DMS 273 (cell line): Measurements from ENCODE around the gene ABCA5.
"Not testable (repeated sequence)": the region's sequence is repeated elsewhere in the genome, so short reads cannot be mapped to it uniquely, and the experiment has no call there.

Experiments
- DNase-seq: peaks from one replicate; lab custom pipeline; 2025; ENCODE audit not compliant: unreplicated experiment; lab: John Stamatoyannopoulos, UW

The ABCA5 gene

GRCh38 chr17:69333561-69333960 lies 6.6 kb upstream of the ABCA5 start:
- no peak for DNase-seq

- DNase-seq = peak; percentile 53
Observed at GRCh38 chr17:69331756-69332155, 4.8 kb upstream of the ABCA5 start.

DNA sequence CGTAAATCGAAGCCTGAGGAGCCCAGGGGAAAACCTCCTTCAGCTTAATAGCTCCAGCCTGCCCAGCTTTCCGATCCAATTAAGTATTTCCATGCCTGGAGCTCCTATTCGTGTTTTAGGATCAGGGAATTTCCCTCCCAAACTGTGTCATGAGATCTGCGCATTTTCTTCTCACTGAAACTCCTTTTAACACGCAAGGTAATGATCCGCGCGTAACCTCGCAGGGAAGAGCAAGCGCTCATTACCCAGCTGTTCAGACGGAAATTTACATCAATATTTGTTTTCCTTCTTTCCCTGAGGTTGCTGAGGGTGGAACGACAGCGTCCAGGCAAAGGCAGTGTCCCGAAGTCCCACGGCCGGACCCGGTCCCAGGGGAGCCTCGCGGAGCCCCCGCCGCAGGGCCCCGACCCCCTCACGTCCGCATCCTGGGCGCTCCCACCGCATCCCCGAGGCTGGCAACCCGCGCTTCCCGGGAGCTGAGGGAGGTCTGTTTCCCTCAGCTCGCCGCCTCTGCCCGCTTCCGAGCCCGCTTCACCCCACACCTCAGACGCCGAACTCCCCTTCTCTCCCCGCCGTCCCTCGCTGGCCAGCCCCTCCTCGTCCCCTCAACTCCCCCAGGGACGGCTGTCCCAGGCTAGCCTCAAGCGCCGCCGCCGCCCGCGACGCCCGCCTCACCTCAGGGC lies 415 bp downstream of the ABCA5 start:
- peak; percentile 67 for DNase-seq

- DNase-seq = peak; percentile 65
Observed at GRCh38 chr17:69325518-69326376, 1.2 kb downstream of the ABCA5 start.

- no peak for DNase-seq
Observed at GRCh38 chr17:69323806-69324205, 3.1 kb downstream of the ABCA5 start.

GRCh38 chr17:69320908-69321238 lies 6.1 kb downstream of the ABCA5 start:
- no peak for DNase-seq

- DNase-seq = no peak
Observed at GRCh38 chr17:69320210-69320907, 6.6 kb downstream of the ABCA5 start.

DNA sequence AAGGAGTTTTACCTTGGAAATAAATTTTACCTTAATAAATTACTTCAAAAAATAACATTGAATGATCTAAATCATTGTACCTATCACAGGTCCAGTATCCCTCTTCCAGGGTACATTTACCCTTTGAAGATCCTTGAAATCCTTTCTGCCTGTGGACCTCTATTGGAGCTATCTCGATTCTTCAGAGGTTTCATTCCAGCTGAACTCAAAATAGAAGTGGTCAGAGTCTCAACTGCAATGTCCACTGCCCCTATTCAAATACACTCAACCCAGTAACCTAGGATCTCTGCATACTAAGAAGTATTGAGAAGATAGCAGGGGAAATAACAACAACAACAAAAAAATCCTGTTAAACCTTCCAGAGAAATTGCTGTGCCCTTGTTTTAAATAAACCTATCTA lies 9.3 kb downstream of the ABCA5 start:
- no peak for DNase-seq

DNA sequence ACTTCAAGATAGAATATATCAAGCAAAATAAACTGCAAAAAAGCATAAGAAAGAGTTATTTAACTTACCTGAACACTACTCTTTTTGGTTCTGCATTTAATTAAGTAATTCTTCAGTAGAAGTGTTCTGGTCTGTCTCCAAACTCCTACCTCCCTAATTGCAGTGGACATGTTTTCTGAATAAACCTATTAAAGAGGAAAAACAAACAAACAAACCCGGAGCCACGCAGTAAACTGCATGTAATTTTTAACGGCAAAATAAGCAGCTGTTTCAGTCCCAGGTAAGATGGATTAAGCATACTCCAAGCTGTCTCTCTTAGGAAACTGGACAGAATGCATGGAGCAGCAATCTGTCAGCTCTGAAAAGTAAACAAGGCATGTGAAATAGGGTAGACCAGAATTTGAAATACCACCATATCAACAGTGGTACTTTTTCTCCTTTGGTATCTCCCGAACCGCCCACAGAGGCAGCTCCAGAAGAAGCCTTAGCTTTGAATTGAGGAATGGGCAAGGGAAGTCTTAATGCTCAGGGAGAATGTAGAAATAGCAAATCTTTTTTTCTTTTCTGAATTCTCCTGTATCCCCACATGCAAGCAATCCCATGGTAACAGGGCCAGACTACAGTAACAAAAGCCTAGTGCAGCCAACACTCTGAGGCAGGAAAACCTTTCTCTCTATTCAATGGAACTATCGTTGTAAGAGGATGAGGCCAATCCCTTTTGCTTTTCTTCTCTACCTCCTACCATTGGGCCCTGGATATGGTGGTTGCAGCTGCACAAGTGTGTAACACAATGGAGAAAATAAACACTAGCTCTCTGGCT lies 12.5 kb downstream of the ABCA5 start:
- peak; percentile 82 for DNase-seq

GRCh38 chr17:69305177-69305576 lies 21.8 kb downstream of the ABCA5 start:
- no peak for DNase-seq

- DNase-seq = no peak
Observed at GRCh38 chr17:69302682-69303081, 24.3 kb downstream of the ABCA5 start.

DNA sequence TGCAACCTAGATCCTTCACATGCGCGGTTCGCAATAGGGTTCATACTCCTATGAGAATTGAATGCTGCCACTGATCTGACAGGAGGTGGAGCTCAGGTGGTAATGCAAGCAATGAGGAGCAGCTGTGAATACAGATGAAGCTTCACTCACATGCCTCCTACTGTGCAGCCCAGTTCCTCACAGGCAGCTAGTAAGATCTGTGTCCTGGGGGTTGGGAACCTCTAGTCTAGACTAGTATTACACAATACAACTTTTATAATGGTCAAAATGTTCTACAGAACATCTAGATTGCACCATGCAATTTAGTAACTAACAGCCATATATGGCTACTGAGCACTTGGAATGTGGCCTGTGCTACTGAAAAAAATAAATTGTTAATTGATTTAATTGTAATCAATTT lies 26.7 kb downstream of the ABCA5 start:
- no peak for DNase-seq

DNA sequence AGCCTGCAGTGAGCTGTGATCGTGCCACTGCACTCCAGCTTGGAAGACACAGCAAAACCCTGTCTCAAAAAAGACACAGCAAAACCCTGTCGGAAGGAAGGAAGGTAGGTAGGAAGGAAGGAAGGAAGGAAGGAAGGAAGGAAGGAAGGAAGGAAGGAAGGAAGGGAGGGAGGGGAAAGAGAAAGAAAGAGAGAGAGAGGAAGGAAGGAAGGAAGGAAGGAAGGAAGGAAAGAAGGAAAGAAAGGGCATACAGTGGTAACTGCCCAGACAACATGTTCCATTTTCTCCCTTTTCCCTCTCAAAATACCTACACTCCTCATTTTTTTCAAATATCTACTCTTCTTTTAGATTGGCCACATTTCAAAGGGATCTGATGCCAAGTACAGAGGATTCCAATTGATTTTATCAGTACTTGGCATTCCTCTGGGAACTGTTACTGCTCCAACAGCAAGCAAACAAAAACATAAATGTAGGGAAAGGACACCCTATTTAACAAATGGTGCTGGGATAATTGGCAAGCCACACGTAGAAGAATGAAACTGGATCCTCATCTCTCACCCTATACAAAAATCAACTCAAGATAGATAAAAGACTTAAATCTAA lies 28.7 kb downstream of the ABCA5 start:
- DNase-seq = not testable (repeated sequence)

- DNase-seq = no peak
Observed at GRCh38 chr17:69287168-69287567, 39.8 kb downstream of the ABCA5 start.

DNA sequence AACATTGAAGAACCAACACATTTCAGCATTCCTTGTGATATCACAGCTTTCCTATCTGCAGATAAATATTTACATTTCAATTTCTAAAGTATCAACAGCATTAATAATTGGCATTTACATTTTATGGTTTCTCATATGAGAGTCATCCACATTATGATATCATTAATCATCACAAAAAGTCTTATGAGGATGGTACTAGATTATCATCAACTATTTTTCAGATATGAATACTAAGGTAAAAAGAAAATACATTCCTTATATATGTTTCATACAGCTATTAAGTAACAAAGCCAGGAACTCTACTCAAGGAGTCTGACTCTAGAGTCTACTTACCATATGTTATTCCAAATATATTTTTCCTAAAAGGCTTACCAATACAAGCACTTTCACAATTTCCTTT lies 40.7 kb downstream of the ABCA5 start:
- no peak for DNase-seq

GRCh38 chr17:69284646-69285045 lies 42.3 kb downstream of the ABCA5 start:
- no peak for DNase-seq

DNA sequence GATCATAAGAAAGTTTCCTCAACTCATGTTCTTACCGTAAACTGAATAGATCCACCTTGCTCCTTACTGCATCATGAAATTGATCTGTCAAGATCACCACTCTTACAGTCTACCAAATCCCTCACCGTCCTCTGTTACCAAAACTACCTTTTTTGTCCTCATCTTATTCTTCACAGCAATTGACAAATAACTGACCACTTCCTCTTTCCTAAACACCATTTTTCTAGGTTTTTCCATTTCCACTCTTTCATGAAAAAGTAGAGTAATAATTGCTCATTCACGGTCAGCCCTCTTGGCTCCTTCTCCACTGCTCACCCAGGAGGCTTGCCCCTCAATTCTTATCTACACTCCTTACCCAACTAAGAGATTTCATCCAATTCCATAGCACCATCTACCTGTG lies 44.9 kb downstream of the ABCA5 start:
- DNase-seq = no peak

GRCh38 chr17:69276279-69276678 lies 50.7 kb downstream of the ABCA5 start:
- DNase-seq = not testable (repeated sequence)

GRCh38 chr17:69275751-69276150 lies 51.2 kb downstream of the ABCA5 start:
- no peak for DNase-seq

GRCh38 chr17:69271023-69271422 lies 55.9 kb downstream of the ABCA5 start:
- DNase-seq = no peak
